ENCODE data around the gene REG3A. TPM values are rescaled to one million over a fixed set of nuclear protein-coding genes. Genes with fewer than 3 reads are reported as not detected.

Gene REG3A
- total RNA-seq, 1 donor from 2014 or later, result not detected

GRCh38 chr2:79138385-79138784 is 21.2 kb downstream of the REG3A start:
- FAIRE-seq, result no peak
- H3K4me3 ChIP-seq (ENCODE audit: insufficient read depth, low read depth, low read length), result no peak overlapping the region
- no peak overlapping the region for H3K27ac ChIP-seq (ENCODE audit: low read depth, low read length)
- no peaks in the 10 kb centered on the region for H3K4me1 ChIP-seq (ENCODE audit: insufficient read depth, low read length)
- Mint-ChIP-seq H3K4me1 (ENCODE audit: low read depth, unreplicated experiment) (no peaks in the 10 kb centered on the region), H3K27me3 (ENCODE audit: low read depth, unreplicated experiment) (peaks cover 22% of the 10 kb centered on the region), H3K27ac (ENCODE audit: unreplicated experiment) (no peak overlapping the region), H3K4me3 (ENCODE audit: unreplicated experiment) (no peak overlapping the region), H3K9me3 (ENCODE audit: unreplicated experiment) (no peaks in the 10 kb centered on the region), H3K36me3 (ENCODE audit: low read depth, unreplicated experiment) (no peaks in the 10 kb centered on the region)
- no peak overlapping the region for H2AFZ ChIP-seq (ENCODE audit: low read depth, low read length)
- H3K9me3 ChIP-seq (ENCODE audit: insufficient read depth, low read depth, low read length), result no peaks in the 10 kb centered on the region
- no peak for DNase-seq (ENCODE audit: low read depth)
- no peak overlapping the region for H3K9ac ChIP-seq (ENCODE audit: low read length)
- no peaks in the 10 kb centered on the region for H4K20me1 ChIP-seq (ENCODE audit: insufficient read depth, low read length)
- no peak overlapping the region for H3K4me2 ChIP-seq (ENCODE audit: low read length)
- H3K79me2 ChIP-seq (ENCODE audit: insufficient read depth, low read length), result no peaks in the 10 kb centered on the region
- TF ChIP-seq CTCF (IDR thresholded peaks at IDR 0.05; ENCODE audit: insufficient read depth, low read depth, low read length) (no peak), EZH2 (IDR thresholded peaks at IDR 0.05; ENCODE audit: insufficient read depth, low read length) (no peak)
- no peaks in the 10 kb centered on the region for H3K36me3 ChIP-seq (ENCODE audit: insufficient read depth, low read length)
- no peaks in the 10 kb centered on the region for H3K27me3 ChIP-seq (ENCODE audit: insufficient read depth, low read length)

- no peak for TF ChIP-seq CTCF (IDR thresholded peaks at IDR 0.05; ENCODE audit: insufficient read depth, low read depth, low read length)
- TF ChIP-seq EZH2 (IDR thresholded peaks at IDR 0.05; ENCODE audit: insufficient read depth, low read length), result no peak
- no peak overlapping the region for H3K9ac ChIP-seq (ENCODE audit: low read length)
- Mint-ChIP-seq H3K27me3 (ENCODE audit: low read depth, unreplicated experiment) (peaks cover 22% of the 10 kb centered on the region), H3K36me3 (ENCODE audit: low read depth, unreplicated experiment) (no peaks in the 10 kb centered on the region), H3K4me3 (ENCODE audit: unreplicated experiment) (no peak overlapping the region), H3K4me1 (ENCODE audit: low read depth, unreplicated experiment) (no peaks in the 10 kb centered on the region), H3K27ac (ENCODE audit: unreplicated experiment) (no peak overlapping the region), H3K9me3 (ENCODE audit: unreplicated experiment) (no peaks in the 10 kb centered on the region)
- H2AFZ ChIP-seq (ENCODE audit: low read depth, low read length), result no peak overlapping the region
- H3K79me2 ChIP-seq (ENCODE audit: insufficient read depth, low read length), result no peaks in the 10 kb centered on the region
- FAIRE-seq, result no peak
- no peak overlapping the region for H3K4me2 ChIP-seq (ENCODE audit: low read length)
- H3K27ac ChIP-seq (ENCODE audit: low read depth, low read length), result no peak overlapping the region
- no peak for DNase-seq (ENCODE audit: low read depth)
- H3K27me3 ChIP-seq (ENCODE audit: insufficient read depth, low read length), result no peaks in the 10 kb centered on the region
- H3K36me3 ChIP-seq (ENCODE audit: insufficient read depth, low read length), result no peaks in the 10 kb centered on the region
- no peaks in the 10 kb centered on the region for H3K4me1 ChIP-seq (ENCODE audit: insufficient read depth, low read length)
- H3K9me3 ChIP-seq (ENCODE audit: insufficient read depth, low read depth, low read length), result peaks cover 2% of the 10 kb centered on the region
- H3K4me3 ChIP-seq (ENCODE audit: insufficient read depth, low read depth, low read length), result no peak overlapping the region
- H4K20me1 ChIP-seq (ENCODE audit: insufficient read depth, low read length), result no peaks in the 10 kb centered on the region
Measured at GRCh38 chr2:79131687-79132086, 27.9 kb downstream of the REG3A start.

- Histone ChIP-seq H3K9ac (ENCODE audit: low read length) (no peak overlapping the region), H3K27me3 (ENCODE audit: insufficient read depth, low read length) (no peaks in the 10 kb centered on the region), H3K4me1 (ENCODE audit: insufficient read depth, low read length) (no peaks in the 10 kb centered on the region), H3K36me3 (ENCODE audit: insufficient read depth, low read length) (no peaks in the 10 kb centered on the region), H3K9me3 (ENCODE audit: insufficient read depth, low read depth, low read length) (peaks cover 2% of the 10 kb centered on the region), H2AFZ (ENCODE audit: low read depth, low read length) (no peak overlapping the region), H3K4me2 (ENCODE audit: low read length) (no peak overlapping the region), H3K27ac (ENCODE audit: low read depth, low read length) (no peak overlapping the region), H4K20me1 (ENCODE audit: insufficient read depth, low read length) (no peaks in the 10 kb centered on the region), H3K79me2 (ENCODE audit: insufficient read depth, low read length) (no peaks in the 10 kb centered on the region), H3K4me3 (ENCODE audit: insufficient read depth, low read depth, low read length) (no peak overlapping the region)
- FAIRE-seq (no peak), DNase-seq (ENCODE audit: low read depth) (no peak)
- H3K4me1 Mint-ChIP-seq (ENCODE audit: low read depth, unreplicated experiment), result no peaks in the 10 kb centered on the region
- H3K9me3 Mint-ChIP-seq (ENCODE audit: unreplicated experiment), result no peaks in the 10 kb centered on the region
- H3K27ac Mint-ChIP-seq (ENCODE audit: unreplicated experiment), result no peak overlapping the region
- H3K27me3 Mint-ChIP-seq (ENCODE audit: low read depth, unreplicated experiment), result peaks cover 26% of the 10 kb centered on the region
- no peaks in the 10 kb centered on the region for H3K36me3 Mint-ChIP-seq (ENCODE audit: low read depth, unreplicated experiment)
- TF ChIP-seq EZH2 (IDR thresholded peaks at IDR 0.05; ENCODE audit: insufficient read depth, low read length) (no peak), CTCF (IDR thresholded peaks at IDR 0.05; ENCODE audit: insufficient read depth, low read depth, low read length) (no peak)
- no peak overlapping the region for H3K4me3 Mint-ChIP-seq (ENCODE audit: unreplicated experiment)
Measured at GRCh38 chr2:79129804-79130203, 29.7 kb downstream of the REG3A start.

All from astrocyte (in vitro differentiated cells and primary cell).